Activated naive CD8-positive, alpha-beta T cell treated with anti-CD3 and anti-CD28 coated beads, Interleukin-2, amount 50 U/mL, for 24 hours (primary cell): ENCODE results near the gene OCA2.

Experiments
- ATAC-seq: fragments of 150-1000 bp; cut with Tn5 transposase; one replicate; pipeline ENCODE4 v1.10.0; 2021
- DNase-seq: peaks from one replicate; pipeline ENCODE4 v3.0.0; 2021
- H3K27ac Mint-ChIP-seq: one replicate; pipeline ENCODE4 v1.8.0; 2021; ENCODE audit warnings: mild to moderate bottlenecking, mixed read lengths
- H3K27me3 Mint-ChIP-seq: one replicate; pipeline ENCODE4 v1.8.0; 2021; ENCODE audit warnings: mixed read lengths
- H3K36me3 Mint-ChIP-seq: one replicate; pipeline ENCODE4 v1.8.0; 2021; ENCODE audit warnings: low read depth, mixed read lengths
- H3K4me1 Mint-ChIP-seq: one replicate; pipeline ENCODE4 v1.8.0; 2021; ENCODE audit warnings: mixed read lengths
- H3K4me3 Mint-ChIP-seq: one replicate; pipeline ENCODE4 v1.8.0; 2021; ENCODE audit warnings: mild to moderate bottlenecking, moderate library complexity, mixed read lengths
- H3K9me3 Mint-ChIP-seq: one replicate; pipeline ENCODE4 v1.8.0; 2021; ENCODE audit warnings: mixed read lengths

Gene OCA2

DNA sequence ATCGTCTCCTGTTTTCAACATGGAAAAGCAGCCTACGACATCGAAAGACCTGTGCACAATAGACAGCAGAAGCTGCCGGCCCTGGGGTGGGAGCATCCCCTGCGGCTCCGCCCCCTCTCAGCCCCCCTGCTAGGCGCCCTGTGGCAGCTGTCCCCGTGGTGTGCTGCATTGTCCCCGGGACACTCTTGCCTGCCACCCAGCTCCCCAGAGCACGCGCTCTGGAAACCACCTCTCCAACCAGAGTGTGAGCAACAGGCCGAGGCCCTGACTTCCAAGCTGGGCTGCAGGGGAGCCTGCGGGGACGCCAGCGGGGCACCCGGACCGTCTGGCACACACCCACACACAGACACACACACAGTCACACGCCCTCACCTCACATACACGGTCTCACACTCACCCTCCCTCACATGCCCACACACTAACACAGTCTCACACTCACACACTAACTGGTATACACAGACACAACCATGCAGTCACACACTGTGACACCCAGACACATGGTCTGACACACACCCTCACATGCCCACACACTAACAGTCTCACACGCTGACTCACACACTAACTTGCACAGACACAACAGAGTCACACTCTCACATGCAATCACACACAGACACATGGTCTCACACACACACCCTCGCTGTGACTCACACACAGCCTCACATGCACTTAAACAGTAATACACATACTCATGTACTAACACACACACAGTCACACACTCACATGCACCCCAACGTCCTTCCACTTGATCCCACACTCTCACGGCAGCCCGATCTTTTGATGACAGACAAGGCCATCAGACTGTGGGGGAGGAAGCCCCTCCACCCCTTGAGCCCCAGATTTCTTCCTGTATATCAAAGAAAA is 94.7 kb downstream of the OCA2 start:
- Mint-ChIP-seq H3K27me3 (no peaks in the 10 kb centered on the region), H3K4me1 (no peaks in the 10 kb centered on the region), H3K36me3 (no peaks in the 10 kb centered on the region), H3K4me3 (no peak overlapping the region), H3K9me3 (peaks cover 4% of the 10 kb centered on the region), H3K27ac (no peak overlapping the region)
- DNase-seq (no peak), ATAC-seq (no peak)

DNA sequence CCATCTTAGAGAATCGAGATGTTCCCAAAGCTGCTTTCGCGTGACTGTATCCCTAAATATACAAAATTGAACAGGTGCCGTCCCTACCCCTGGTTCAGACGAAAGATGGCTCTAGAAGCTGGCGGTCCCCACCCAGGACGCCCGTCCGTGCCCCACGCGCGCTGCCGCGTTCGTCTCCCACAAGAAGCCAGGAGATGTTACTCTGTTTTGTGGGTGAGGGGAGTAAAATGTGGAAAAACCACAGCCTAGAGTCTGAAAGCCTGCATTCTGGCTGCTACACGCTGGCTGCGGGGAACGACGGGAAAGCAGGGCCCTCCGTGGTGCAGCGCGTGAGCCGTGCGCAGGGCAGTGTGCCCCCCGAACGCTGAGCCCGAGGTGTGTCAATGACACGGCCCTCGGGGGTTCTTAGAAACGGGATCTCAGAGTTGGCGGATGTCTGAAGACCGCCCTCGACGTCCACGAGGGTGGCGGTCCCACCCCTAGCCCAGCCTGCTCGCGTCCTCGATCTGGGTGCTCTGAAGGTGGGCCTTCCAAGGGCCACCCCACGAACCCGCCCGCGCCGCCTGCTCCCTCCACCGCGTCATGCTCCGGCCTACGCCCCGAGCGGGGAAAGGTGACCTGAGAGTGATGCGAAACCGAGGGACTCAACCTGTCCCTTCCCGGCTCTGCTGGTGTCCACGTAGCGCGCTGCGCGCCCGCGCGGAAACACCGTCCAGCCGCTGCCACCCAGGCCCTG is 95.6 kb downstream of the OCA2 start:
- Mint-ChIP-seq H3K27ac (no peak overlapping the region), H3K27me3 (no peaks in the 10 kb centered on the region), H3K4me3 (no peak overlapping the region), H3K36me3 (no peaks in the 10 kb centered on the region), H3K9me3 (peaks cover 4% of the 10 kb centered on the region), H3K4me1 (no peaks in the 10 kb centered on the region)
- no peak for ATAC-seq
- DNase-seq: no peak

DNA sequence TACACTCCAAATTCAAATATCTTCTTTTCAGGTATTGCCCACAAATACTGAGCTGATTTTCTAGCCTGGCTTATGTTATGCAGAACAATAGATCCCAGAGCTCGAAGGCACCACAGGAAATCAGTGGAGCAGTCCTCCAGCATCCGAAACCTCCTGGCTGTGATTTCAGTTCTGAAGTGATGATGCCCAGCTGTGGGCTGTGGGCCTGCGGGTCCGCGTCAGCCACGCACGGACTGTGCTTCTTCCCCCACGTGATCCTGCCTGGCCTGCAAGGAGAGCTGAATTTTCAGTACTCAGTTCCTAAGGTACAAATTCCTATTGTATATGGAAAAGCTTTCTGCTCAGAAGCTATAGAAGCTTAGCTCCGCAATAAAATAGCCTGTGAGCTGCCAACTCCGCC is 96.2 kb downstream of the OCA2 start:
- no peak for ATAC-seq
- H3K4me1 Mint-ChIP-seq: no peaks in the 10 kb centered on the region
- H3K36me3 Mint-ChIP-seq: no peaks in the 10 kb centered on the region
- H3K27ac Mint-ChIP-seq: no peak overlapping the region
- H3K9me3 Mint-ChIP-seq: peaks cover 4% of the 10 kb centered on the region
- H3K27me3 Mint-ChIP-seq: no peaks in the 10 kb centered on the region
- H3K4me3 Mint-ChIP-seq: no peak overlapping the region
- DNase-seq: no peak

DNA sequence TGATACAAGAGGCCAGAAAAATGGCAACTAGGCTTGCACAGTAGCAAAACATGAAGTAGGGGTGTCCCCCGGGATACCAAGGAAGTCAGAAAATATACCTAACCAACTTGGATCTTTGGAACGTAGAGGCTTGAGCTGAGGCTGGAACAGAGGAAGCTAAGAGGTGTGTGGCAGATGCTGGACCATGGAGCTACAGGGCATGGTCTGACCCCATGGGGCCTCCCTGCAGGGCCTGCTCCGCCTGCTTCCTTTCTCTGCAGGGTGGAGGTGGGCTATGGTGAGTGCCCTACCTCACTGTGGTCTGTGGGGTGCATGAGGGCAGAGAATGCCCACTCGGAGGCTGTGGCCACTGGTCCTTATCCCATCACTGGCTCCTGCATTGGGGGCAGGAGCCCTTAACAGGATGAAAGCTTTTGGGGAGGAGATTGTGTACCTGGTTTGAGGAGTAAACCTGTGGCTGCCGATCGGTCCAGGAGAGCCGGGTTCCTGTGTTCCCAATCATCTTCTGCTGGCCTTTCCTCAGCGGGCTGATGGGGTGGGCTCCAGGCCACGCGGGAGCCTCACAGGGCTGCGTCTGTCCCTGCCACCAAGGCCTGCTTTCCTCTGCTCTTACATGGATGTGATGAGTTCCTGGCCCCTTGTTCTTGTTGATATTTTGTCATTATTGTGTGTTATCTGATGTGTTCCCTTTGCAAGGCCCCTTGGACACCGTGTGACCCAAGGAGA is 96.8 kb downstream of the OCA2 start:
- ATAC-seq: no peak
- H3K4me1 Mint-ChIP-seq: no peaks in the 10 kb centered on the region

DNA sequence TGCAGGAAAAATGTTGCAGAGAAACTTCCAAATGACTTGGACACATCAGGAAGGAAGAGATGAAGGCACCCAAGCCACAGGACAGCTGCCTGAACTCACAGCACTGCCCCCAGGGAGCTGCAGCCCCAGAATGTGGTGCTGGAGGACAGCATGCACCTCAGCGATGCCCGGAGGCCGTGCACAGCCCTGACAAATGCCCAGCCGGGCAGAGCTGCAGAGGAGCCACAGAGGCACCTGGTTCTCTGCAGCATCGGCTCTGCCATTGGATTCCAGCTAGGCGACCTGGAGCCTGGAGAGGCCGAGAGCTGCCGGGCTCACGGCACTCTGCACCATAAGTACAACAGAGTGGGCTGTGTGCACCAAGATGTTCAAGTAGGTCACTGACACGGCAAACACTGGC is 97.5 kb downstream of the OCA2 start:
- no peaks in the 10 kb centered on the region for H3K4me1 Mint-ChIP-seq
- DNase-seq (no peak), ATAC-seq (no peak)
- H3K4me3 Mint-ChIP-seq: no peak overlapping the region
- no peak overlapping the region for H3K27ac Mint-ChIP-seq
- no peaks in the 10 kb centered on the region for H3K27me3 Mint-ChIP-seq
- peaks cover 9% of the 10 kb centered on the region for H3K9me3 Mint-ChIP-seq
- H3K36me3 Mint-ChIP-seq: no peaks in the 10 kb centered on the region

More for the DNA sequence above, 96.8 kb downstream of the OCA2 start:
- Mint-ChIP-seq H3K36me3 (no peaks in the 10 kb centered on the region), H3K9me3 (peaks cover 4% of the 10 kb centered on the region), H3K4me3 (no peak overlapping the region), H3K27me3 (no peaks in the 10 kb centered on the region), H3K27ac (no peak overlapping the region)
- DNase-seq: no peak

DNA sequence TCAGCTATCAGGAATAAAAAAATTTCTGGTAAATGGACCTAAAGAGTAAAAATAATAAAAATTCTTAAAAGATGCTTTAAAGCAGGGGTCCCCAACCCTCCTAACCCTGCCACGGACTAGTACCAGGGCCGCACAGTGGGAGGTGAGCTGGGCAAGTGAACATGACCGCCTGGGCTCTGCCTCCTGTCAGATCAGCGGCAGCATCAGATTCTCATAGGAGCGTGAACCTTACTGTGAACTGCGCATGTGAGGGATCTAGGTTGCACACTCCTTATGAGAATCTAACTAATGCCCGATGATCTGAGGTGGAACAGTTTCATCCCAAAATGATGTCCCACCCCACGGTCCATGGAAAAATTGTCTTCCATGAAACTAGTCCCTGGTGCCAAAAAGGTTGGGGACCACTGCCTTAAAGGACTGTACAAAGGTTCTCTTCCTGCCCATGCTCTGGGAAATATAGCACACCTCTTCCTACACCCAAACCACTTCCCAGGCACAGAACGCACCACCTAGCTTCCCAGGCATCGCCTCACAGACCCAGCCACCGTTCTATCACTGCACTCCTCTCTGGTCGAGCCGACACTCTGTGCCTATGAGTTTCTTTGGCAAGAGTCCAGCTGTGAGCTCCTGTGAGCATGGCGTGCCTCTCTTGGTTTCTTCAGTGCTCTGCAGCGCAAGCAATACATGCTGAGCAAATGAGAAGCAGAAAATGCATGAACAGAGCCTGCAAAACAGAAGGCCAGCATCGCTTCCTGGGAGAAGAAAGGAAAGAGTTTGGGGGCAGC is 104.9 kb downstream of the OCA2 start:
- H3K27ac Mint-ChIP-seq: no peak overlapping the region
- H3K9me3 Mint-ChIP-seq: peaks cover 13% of the 10 kb centered on the region
- no peaks in the 10 kb centered on the region for H3K36me3 Mint-ChIP-seq
- H3K4me1 Mint-ChIP-seq: no peaks in the 10 kb centered on the region
- no peak for DNase-seq
- no peak for ATAC-seq
- peaks cover 3% of the 10 kb centered on the region for H3K27me3 Mint-ChIP-seq
- no peak overlapping the region for H3K4me3 Mint-ChIP-seq

DNA sequence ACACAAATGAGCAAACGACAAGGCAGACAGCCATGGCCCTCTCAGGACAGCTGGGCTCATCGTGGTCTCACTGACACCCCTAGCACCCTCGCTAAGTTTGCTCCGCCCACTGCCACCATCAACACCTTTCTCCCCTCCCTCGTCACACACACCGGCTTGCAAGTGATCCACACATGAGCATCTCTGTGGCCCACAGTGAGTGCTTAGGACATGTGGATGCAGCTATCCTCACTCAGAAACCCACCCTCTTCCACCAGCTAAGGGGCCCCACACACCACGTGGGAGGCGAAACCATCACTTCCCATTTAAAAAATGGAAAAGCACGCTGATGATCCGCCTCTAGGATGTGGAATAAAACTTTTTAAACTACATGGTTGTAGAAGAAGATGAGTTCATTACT is 105.6 kb downstream of the OCA2 start:
- Mint-ChIP-seq H3K27me3 (peaks cover 3% of the 10 kb centered on the region), H3K9me3 (peaks cover 13% of the 10 kb centered on the region), H3K4me3 (no peak overlapping the region), H3K27ac (no peak overlapping the region), H3K36me3 (no peaks in the 10 kb centered on the region), H3K4me1 (no peaks in the 10 kb centered on the region)
- no peak for ATAC-seq
- no peak for DNase-seq

DNA sequence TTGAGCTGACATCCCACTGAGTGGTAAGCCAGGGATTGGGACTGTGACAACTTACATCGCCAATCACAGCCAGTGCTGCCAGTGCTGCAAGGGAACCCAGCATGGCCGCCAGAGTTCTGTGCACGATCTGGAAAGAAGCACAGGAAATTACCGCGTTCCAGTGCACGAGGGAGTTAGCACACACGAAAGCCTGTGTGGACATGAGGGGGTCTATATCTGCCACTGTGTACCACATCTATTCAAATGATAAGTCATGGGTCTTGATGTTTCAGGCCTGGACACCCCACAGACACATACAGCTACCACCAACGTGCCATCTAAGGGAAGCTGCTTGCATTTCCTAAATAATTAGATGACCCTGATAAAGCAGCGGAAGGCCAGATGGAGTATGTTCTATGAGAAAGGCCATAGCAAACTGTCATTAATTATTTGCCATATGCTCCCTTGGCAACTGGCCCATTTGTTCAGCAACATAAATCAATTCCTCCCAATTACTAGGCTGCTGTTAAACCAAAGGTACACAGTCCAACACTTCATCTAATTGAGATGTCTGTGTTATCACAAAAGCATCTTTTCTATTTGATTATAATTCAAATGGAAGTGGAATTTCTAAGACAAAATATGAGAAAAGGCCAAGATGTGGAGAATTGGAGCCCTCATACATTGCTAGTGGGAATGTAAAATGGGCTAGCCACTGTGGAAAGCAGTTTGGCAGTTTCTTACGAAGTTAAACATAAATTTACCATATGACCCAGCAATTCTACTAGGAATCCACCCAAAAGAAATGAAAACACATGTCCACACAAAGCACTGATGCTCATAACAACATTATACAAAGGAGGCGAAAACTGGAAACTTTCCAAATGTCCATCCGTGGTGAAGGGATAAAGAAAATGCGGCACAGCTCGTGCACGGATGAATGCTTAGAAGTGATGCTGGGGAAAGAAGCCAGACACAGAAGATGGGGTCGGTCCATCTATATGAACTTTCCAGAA is 108.3 kb downstream of the OCA2 start:
- Mint-ChIP-seq H3K27ac (no peak overlapping the region), H3K4me3 (no peak overlapping the region), H3K36me3 (no peaks in the 10 kb centered on the region), H3K9me3 (peaks cover 3% of the 10 kb centered on the region), H3K4me1 (no peaks in the 10 kb centered on the region), H3K27me3 (peaks cover 3% of the 10 kb centered on the region)
- DNase-seq (no peak), ATAC-seq (no peak)

DNA sequence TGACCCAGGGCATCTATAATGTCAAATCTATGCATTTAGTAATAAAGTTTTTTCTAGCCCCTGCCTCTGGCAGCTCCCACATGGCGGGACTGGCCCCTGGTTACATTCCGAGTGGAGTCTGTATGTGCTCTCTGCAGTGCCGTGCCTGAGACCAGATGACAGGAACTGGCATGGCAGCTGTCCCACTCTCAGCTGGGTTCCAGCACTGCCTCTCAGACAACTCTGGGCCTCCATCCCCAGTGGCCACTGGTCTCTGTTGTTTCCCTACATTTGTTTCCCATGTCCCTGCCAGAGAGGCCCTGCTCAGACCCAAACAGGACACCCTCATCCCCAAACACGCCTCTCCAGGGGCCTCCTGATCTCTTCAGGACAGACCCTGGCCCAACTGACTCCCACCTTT is 109.3 kb downstream of the OCA2 start:
- no peak overlapping the region for H3K27ac Mint-ChIP-seq
- no peak for DNase-seq
- no peaks in the 10 kb centered on the region for H3K36me3 Mint-ChIP-seq

DNA sequence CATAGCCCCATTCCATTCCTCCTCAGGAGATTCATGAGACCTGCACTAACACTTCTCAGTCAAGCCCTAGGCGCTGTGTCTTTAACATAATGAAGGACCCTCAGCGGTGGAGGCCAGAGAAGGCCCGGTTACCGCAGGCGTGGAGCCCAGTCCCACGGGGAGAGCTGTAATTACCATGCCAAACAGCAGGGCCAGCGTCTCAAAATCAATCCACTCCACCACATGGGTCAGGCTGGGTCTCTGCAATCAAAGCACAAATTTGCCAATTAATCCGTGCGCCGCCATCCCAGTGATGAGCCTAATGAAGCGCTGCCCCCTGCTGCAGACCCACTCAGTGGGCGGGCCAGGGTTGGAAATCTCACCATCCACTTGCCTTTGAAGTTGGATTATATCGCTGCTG is 109.7 kb downstream of the OCA2 start:
- no peak for ATAC-seq
- Mint-ChIP-seq H3K27me3 (peaks cover 6% of the 10 kb centered on the region), H3K36me3 (no peaks in the 10 kb centered on the region)

More for the DNA sequence above, 109.3 kb downstream of the OCA2 start:
- ATAC-seq: no peak
- H3K4me1 Mint-ChIP-seq: no peaks in the 10 kb centered on the region
- no peak overlapping the region for H3K4me3 Mint-ChIP-seq
- peaks cover 4% of the 10 kb centered on the region for H3K27me3 Mint-ChIP-seq
- peaks cover 1% of the 10 kb centered on the region for H3K9me3 Mint-ChIP-seq

DNA sequence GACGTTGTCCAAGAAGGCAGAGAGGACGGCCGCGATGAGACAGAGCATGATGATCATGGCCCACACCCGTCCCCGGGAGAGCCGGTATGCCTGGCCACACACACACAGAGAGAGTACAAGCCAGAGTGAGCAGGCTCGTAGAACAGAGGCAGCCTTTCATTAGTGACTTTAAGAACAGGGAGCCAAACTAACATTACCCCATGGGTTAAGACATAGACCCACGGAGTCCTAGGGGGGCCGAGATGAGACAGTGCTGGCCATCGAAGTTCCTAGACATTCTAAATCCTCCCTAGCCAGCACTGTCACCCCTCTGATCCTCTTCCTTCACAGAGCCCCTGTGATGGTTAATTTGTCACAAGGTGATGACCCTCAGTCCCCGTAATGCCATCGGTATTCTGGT is 114.0 kb downstream of the OCA2 start:
- Mint-ChIP-seq H3K9me3 (no peaks in the 10 kb centered on the region), H3K4me1 (no peaks in the 10 kb centered on the region), H3K36me3 (no peaks in the 10 kb centered on the region), H3K27ac (no peak overlapping the region), H3K4me3 (no peak overlapping the region), H3K27me3 (peaks cover 4% of the 10 kb centered on the region)
- DNase-seq: no peak
- ATAC-seq: no peak

More for the DNA sequence above, 109.7 kb downstream of the OCA2 start:
- Mint-ChIP-seq H3K4me3 (no peak overlapping the region), H3K27ac (no peak overlapping the region), H3K9me3 (no peaks in the 10 kb centered on the region), H3K4me1 (no peaks in the 10 kb centered on the region)
- no peak for DNase-seq

DNA sequence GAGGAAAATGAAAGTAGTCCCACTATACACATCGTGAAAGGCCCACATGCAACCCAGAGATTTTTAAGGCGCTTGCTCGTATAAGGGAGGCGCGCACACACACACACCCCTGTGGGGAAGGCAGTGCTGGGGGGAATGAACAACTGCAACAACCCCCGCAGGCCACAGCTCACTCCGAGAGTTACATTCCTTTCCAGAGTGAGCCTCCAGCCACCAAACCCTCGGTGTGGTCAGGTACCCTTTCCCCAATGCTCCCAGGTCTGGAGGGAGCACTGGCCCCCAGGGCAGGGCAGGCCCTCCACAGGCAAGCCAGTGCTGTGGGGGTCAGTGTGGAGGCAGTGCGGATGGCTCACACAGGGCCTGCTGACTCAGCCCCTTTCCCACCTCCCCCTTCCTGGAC is 115.6 kb downstream of the OCA2 start:
- Mint-ChIP-seq H3K27me3 (peaks cover 4% of the 10 kb centered on the region), H3K4me3 (no peak overlapping the region), H3K36me3 (no peaks in the 10 kb centered on the region), H3K4me1 (no peaks in the 10 kb centered on the region), H3K27ac (no peak overlapping the region), H3K9me3 (no peaks in the 10 kb centered on the region)
- no peak for ATAC-seq
- DNase-seq: no peak

DNA sequence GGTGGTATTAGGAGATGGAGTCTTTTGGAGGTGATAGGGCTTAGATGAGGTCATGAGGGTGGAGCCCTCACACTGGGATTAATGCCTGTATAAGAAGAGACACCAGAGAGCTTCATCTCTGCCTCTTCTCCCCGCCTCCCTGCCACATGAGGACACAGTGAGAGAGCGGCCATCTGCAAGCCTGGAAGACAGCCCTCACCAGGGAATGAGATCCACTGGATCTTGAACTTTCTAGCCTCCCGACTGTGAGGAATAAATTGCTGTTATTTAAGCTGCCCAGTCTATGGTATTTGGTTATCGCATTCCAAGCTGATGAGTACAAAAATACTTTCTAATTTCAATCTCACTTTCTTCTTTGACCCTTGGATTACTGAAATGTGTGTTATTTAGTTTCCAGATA is 121.4 kb downstream of the OCA2 start:
- no peaks in the 10 kb centered on the region for H3K4me1 Mint-ChIP-seq
- no peak overlapping the region for H3K4me3 Mint-ChIP-seq
- H3K36me3 Mint-ChIP-seq: no peaks in the 10 kb centered on the region
- no peak for DNase-seq
- H3K9me3 Mint-ChIP-seq: peaks cover 9% of the 10 kb centered on the region
- no peaks in the 10 kb centered on the region for H3K27me3 Mint-ChIP-seq
- no peak overlapping the region for H3K27ac Mint-ChIP-seq
- no peak for ATAC-seq
